DMS79 treated with DMSO at 0.1 percent for 48 hours (cell line): ENCODE results near the gene GRM7.

Source experiments
- DNase-seq: peaks from one replicate; lab custom pipeline; 2025; lab: John Stamatoyannopoulos, UW

The GRM7 gene

DNA sequence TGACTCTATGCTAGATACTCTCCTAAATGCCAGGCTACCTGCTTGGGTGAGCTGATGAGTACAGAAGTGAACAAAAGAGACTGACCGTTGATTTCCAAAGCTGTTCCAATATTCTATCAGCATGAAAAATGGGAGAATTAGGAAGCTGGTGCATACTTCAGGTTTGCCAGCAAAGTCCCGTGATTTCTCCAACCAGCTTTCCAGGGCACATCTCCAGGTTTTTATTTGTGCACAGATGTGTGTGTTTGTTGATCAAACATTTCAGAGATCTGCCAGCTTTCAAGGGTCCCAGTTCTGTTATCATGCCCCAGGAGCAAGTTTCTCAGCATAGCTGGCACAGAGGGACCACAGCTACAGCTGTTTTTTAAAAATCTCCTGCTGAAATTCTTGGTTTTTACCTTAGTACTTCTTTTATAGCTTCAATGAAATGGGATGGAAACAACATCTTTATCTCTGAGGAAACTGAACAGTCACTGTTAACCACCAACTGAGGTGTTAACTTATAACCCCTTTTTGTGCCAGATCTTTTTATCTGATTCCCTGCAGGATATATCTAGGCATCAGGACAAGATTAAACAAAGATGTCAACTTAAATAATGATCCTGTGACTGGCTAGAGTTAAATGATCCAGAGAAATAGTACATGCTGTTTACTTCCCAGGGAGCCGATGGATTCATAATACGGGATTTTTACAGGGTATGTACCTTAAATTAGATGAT is 380.8 kb downstream of the GRM7 start:
- DNase-seq, result no peak

DNA sequence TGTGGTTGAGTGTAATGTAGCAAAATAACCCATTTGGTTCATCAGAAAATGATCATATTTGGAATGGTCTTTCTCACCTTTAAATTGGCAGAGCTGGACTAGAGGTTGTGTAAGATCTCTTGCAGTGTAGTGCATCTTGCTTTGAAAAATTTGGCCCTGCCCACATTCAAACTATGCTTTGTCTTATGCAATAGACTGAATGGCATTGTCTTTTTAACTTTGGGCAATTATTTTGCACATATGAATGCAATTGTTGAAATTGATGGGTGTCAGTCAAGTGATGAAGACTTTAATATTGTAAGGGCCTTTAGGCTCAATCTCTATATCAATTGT is 381.4 kb downstream of the GRM7 start:
- no peak for DNase-seq

DNA sequence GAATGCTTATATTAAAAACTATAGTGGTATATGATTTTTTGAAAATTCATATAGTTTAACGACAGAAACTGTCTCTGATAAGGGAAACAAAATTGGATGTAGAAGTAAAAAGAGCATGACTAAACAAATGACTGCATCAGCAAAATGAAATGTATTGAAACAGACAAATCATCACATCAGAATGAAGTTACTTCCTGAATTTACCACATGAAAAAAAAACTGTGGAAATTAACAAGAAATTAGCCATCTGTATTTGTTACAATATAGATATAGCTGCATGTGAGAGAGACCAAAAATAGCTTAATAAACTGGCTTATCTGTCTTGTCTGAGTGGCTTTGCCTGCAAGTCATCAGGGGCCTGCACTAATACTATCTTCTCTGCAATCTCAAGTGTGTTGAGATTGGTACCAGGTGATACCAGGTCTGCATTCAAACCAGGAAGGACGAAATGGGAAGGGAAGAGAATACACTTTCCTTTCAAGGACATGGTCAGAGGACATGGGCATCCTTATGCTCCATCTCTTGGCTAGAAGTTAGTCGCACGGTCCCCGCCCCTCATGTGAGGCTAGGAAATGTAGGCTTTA is 388.7 kb downstream of the GRM7 start:
- DNase-seq, result no peak

DNA sequence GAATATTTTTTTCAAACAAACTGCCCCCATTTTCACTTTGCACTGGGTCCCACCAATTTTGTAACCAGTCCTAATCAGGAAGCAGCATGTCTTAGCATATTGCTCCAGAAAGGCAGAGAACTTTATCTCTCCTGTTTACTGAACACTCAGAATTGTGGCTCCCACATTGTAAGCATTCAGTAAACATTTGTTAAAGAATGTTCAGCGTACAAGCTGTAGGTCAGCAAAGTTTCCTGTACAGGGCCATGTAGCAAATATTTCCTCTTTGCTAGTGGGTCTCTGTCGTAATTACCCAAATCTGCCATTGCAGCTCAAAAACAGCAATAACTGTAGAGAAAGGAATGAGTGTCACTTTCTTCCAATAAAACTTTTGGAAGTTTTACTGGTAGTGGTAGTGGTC is 393.3 kb downstream of the GRM7 start:
- DNase-seq, result no peak

DNA sequence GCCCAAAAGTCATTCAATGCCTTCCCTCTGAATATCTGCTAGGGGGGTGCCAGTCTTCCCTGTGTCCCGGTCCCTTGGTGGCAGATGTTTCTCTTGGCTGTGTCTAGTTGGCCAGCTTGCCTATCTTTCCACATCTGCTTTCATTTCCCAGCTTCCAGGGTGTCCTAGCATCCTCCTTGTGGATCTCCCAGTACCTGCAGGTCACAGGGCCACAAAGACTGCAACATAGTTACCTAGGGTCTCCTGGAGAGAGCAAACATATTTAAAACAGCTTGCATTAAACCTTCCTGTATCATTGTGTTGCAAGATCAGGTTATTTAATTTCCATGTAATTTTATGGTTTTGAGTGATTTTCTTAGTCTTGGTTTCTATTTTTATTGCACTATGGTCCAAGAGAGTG is 400.1 kb downstream of the GRM7 start:
- no peak for DNase-seq

DNA sequence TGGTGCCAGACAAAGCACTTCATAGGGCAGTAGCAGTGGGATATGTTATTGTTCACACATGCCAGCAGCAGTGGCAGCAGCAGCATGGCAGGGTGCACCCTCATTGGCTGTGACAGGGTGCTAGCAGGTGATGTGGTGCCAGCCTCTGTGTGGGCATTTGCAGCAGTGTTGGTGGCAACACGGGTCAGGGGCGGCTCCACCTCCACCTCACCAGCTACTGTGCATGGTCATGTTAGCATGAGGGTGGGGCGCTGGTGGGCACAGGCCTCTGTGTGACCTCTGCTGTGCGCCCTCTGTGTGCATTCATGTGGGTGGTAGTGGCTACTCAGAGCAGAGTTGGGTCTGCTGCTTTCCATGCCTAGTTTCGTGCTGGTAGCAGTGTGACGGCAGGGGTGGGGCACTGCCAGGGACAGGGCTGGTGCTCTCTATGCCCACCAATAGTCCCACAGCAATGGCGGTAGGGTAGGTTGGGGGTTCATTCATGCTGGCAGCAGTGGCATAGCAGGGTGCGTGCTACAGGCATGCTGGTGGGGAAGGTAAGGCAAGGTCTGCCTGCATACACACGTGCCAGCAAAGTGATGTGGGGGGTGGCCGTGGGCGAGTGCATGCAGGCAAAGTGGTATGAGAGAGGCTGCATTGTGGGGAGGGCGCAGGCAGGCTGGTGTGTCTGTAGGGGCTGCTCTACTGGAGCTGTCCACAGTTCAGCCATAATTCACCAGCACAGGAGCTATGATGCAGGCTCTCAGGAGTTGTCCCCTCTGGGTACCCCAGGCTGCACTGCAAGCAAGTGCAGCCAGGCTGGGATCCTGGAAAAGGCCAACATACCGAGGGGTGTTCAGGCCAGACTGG is 402.7 kb downstream of the GRM7 start:
- DNase-seq, result no peak

DNA sequence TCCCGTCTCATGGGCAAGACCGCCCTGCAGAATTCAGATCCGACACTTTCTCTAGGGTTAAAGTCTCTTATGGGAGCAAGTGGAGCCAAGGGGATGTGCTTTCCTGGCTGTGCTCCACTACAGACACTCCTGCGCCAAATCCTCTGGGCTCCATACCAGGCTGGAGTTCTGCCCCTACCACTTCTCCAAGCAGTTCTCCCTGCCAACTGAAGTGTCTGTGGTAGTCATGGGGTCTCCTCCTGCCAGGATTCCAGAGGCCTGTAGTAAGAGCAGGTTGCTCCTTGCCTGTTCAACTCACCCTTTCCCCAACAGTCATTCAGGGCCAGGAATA is 403.2 kb downstream of the GRM7 start:
- DNase-seq, result no peak

DNA sequence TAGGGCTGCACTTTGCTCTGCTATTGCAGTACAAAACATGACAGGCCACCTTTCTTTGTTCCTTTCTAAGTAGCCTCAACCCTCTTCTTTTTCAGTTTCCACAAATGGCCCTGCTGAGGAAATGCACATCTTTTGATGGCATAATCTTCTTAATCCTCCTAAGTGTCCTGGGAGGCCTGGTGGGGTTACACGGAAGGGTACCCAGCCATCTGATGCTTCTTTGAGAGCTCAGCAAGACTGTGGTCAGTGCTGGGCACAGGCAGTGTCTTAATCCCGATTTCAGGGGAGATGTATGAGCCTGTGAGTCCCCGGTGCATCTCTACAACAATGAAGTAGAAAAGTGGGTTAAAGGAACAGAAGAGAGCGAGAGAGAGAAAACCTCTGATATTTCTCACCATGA is 404.8 kb downstream of the GRM7 start:
- no peak for DNase-seq

DNA sequence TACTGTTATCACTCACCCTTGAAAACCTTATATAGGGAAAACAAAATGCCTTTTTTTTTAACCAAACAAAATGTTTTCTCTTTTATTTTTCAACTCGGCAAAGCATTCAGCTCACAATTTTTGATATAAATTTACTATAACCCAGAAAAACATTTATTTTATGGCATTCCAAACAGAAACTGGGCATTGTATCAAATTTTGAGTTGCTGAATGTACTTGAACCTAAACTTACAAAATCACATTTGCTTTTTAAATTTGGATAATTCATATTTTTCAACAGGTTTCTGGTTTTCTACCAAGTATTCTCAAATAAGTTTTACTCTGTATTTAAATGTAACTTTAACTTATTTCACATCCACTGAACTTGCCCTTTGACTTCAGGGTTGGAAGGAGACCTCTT is 405.6 kb downstream of the GRM7 start:
- DNase-seq, result no peak

DNA sequence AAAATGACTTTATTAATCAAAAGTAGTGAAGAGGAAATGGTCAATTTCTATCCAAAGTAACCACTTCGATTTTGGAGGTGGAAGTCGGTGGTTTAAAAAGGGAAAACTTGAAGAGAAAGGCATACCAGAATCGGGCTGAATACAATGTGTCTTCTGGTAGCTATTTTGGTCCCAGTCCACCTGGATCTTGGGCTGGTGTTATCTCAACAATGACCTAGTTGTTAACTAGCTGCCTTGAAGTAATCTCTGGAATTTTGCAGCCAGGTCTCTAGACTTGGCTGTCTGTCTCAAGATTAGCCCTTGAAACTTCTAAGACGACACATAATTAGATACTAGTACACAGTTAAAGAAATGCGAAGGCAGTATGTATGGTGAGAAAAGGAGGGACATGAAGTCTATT is 409.8 kb downstream of the GRM7 start:
- DNase-seq, result no peak

DNA sequence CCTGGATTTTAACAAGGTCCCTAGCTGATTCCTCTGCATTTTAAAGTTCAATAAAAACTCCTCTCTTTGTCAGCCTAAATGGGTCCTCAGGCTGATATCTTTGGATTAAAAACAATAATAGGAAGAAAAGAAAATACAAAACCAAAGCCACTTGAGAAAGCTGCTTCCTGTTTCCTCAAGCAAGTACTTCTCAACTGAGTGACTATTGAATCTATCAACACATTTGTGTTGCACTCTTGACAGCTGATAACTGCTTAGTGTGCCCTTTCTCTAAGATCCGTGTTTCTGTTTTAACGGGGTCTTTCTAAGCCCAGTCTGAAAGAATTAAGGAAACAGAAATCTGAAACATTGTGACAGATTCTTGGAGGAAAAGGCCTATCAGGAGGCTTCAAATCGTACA is 410.7 kb downstream of the GRM7 start:
- no peak for DNase-seq

DNA sequence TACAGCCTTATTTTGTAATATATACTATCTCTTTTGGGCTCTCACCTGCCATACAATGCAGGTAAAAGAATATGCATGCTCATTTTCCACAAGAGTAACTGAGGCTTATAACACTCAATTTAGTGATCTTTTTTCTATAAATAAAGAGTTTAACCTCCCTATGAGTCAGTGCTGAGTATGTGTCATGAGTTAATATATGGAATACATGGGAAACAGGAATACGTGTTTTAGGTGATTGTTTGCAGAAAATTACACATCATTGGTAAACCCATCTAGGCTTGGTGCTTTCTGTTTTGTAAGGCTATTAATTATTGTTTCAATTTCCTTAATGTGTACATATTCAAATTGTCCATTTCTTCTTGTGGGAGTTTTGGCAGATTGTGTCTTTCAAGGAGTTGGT is 411.3 kb downstream of the GRM7 start:
- DNase-seq, result no peak

DNA sequence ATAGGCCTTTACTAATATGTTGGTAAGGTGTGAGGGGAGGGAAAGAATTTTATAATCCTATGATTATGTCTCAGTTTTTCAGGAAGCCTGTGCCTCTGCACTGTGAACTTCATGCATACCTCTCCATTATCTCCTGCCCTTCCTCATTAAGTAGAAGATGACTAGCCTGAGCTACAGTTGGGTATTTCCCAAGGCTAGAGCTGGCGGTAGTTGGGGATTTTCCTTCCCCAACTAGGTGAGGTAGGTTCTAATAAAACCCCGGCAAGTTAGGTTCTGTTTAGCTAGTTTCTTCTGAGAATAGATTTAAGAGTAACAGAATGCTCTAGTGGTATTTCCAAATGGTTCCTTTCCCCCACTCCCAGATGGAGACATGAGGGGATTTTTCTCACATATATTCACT is 414.5 kb downstream of the GRM7 start:
- DNase-seq, result no peak

DNA sequence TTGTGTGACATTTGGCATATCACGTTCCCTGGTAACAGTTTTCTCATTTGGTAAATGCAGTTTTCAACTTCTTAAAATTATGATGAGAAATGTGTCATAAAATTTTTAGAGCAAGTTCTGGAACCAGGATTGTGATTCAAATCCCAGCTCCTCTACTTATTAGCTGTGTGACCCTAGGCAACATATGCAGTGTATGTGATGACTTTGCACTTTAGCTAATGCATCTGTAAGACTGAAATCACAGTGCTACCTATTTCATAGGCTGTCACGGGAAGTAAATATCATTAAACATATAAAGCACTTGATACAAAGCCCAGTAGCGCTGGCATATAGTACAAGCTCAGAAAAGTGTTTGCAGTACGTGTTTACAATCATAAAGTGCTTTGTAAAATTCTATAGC is 419.4 kb downstream of the GRM7 start:
- DNase-seq, result no peak

DNA sequence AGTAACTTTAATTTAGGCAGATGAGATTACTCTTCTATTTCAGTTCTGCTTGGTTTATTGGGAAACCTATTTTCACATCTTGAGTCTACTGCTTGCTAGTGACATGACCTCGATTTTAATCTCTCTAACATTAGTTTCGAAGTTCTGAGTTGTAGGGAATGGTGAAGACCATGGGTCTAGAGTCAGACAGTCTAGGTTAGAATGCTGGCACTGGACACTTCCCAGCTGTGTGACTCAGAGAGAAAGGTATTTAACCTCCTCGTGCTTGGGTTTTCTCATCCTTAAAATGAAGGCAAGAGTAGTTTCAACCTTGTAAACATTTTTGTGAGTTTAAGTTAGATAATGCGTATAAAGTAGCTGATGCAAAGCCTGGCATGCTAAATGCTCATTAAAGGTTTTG is 422.1 kb downstream of the GRM7 start:
- DNase-seq, result no peak

DNA sequence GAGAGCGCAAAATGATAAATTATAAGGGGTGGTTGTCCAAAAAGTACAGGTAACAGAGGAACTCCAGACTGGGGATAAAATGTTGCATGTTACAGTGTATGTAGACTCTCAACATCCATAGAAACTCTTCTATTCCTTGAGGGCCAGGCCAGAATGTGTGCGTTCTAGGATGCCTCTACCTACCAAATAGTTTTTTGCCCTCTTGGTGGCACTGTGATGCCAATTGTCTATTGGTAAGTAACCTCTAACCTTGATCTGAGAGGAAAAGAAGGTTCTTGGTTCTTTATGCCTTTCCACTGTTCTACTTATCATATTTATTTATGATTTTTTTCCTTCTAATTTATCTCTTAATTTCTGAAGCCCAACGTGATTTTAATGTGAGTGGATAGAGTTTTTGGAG is 424.6 kb downstream of the GRM7 start:
- DNase-seq, result no peak

DNA sequence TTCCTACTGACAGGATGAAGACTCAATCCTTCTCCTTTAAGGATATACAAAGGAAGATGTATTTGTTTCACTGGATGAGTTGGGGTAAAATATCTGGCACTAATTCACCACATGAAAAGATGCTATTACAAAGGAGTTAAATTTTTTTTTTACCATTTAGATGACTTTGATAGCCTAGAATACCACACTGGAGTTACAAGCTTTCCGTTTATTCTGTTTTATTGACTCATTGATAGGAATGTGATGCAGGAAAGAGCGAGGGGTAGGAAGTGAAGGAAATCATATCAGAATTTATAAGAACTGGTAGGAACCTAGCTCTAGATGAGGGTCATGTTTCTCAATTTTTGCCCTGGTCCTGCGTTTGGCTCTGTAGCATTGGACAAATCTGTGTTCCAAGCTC is 427.2 kb downstream of the GRM7 start:
- no peak for DNase-seq

DNA sequence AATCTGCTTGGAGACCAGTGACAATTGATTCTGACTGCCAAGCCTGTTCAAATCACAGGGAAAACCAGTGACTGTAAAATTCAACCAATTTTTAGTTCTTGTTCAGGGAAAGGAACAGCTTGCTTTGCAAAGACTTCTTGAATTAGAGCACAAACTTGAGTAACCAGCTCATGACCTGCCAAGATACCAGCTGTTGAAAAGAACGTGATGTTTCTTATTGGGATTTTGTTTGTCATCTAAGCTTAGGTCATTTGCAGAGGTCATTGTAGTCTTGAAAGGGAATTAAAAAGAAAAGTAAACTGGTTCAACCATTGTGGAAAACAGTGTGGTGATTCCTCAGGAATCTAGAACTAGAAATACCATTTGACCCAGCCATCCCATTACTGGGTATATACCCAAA is 428.2 kb downstream of the GRM7 start:
- no peak for DNase-seq

DNA sequence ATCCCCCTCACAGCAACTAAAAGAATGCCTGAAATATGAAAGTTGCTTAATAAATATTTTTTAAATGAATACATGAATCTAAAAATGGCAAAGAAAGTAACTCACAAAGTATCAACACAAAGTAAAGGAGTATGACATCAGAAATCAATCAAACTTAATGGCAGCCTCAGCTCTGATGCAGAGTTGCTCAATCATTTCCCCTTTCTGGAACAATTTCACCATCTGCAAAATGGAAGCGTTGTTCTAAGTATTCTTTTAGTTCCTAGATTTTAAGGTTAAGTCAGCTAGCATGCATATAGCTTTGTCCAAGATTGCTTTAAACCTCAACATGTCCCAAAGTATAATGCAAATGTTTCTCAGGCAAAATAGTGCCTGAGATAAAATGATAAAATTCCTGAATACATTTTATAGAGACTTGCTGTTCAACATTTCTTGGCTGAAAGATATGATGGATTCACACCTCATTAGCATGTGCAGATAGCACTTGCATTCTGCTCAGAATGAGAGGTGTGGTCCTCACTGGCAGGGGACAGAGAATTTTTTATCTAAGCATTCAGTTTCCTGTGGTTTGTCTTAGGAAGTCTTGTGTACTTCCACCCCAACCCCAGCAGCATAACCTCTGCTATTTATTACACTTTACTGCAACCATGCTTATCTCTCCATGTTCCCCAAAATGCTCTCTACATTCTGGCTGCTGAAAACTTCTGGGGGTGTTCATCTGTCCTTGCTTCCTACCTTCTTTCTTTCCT is 429.3 kb downstream of the GRM7 start:
- no peak for DNase-seq

DNA sequence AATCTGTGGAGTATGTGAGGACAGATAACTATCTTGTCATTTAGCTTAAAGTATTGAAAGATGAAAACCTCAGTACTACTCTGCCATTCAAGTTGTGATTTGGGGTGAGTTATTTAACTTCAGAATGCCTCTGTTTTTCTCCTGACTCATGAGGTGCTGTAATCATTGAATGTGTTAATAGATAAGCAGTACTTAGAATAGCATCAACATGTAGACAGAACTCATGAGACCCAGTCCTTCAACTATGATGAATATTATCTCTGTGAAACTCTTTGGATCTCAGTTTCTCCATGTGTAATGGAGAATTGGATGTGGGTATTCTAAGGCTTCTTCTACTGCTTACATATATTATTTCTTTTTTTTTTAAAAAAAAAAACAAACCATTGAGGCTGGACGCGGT is 431.4 kb downstream of the GRM7 start:
- DNase-seq, result no peak

DNA sequence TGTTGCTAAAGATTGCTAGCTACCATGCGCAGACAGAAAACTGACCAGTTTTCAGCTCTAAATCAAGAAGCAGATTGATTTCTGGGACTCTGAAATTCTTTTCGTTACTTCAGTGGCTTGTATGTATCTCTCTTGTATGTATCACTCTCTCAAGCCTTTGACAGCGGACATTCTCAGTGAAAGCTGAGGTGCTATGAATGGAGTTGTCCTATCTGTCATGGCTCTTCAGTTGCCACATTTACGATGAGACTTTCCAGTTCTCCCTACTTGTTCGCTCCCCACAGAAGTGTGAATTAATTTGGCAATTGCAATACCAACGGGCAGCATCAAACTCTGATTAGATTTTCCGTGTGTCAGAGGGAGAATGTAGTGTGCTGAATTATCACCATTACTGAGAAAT is 432.4 kb downstream of the GRM7 start:
- no peak for DNase-seq

DNA sequence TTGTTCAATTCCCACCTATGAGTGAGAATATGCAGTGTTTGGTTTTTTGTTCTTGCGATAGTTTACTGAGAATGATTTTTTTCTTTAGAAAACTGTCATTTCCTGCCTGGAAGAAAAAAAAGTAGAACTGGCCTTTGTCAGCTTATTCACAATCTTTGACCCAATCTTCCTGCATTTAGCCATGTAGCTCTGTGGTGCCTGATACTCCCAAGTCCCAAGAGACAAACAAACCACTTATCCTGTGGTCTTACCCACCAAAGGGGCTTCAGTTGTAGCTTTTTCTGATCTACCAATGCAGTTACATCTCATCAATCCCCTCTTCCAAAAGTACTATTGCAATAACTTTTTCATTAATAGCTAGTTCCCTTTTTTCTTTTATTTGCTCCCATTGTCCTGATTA is 444.6 kb downstream of the GRM7 start:
- no peak for DNase-seq

DNA sequence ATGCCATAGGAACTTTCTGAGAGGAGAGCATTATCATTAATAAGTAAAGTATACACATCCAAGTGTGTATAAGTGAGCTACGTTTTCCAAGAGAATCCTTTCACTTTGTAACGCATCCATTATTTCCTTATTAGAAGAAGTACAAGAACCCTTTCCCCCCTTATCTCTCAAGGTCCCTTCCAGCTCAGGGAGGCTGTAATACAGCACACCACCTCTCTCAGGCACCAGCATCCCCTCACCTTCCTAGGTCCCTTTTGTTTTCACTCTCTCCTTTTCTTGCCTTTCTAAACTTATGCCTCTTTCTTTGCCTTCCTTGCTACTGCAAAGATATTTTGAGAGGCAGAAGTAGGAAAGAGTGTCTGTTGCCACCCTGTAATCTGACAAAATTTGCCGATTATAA is 446.0 kb downstream of the GRM7 start:
- DNase-seq, result no peak
